Tibial nerve (tissue), 4 donors: ENCODE results near the gene AHRR. TPM values are rescaled to one million over a fixed set of nuclear protein-coding genes. Genes with fewer than 3 reads are reported as not detected.

ENCODE experiments used
- DNase-seq, 2 donors: peaks; one replicate each; pipeline ENCODE4 v3.0.0-alpha.2; 2019; ENCODE audit warnings: low spot score in 2 of 2
- H3K27ac ChIP-seq, 4 donors: fragments of 200-600 bp; sonication (generic) in 3 of 4; one replicate each; pipeline ENCODE4 v1.5.1; 2017 to 2019; ENCODE audit warnings: mild to moderate bottlenecking in 1 of 4
- H3K27me3 ChIP-seq, 2 donors: fragments of 200-600 bp; sonication (generic) in 1 of 2; one replicate each; pipeline versions ENCODE4 v1.5.1 to v1.6.0; 2017 to 2019
- H3K36me3 ChIP-seq, 3 donors: fragments of 200-600 bp; sonication (generic); one replicate each; pipeline ENCODE4 v1.5.1; 2018 to 2019
- H3K4me1 ChIP-seq, 4 donors: fragments of 200-600 bp; sonication (generic) in 3 of 4; one replicate each; pipeline ENCODE4 v1.5.1; 2017 to 2019
- H3K4me3 ChIP-seq, 4 donors: fragments of 200-600 bp; sonication (generic) in 3 of 4; one replicate each; pipeline ENCODE4 v1.5.1; 2017 to 2019; ENCODE audit warnings: mild to moderate bottlenecking in 1 of 4, moderate library complexity in 1 of 4
- H3K9me3 ChIP-seq, 4 donors: fragments of 200-600 bp; sonication (generic) in 3 of 4; one replicate each; pipeline ENCODE4 v1.5.1; 2017 to 2019
- CTCF ChIP-seq, 5 experiments: fragments of 200-600 bp in 3 of 5; fragments of 450-650 bp in 2 of 5; sonication (generic) in 3 of 5; IDR thresholded peaks; one replicate each; pipeline ENCODE4 v1.5.1; 2016 to 2019; ENCODE audit warnings: antibody characterized with exemption in 5 of 5, mild to moderate bottlenecking in 3 of 5, moderate library complexity in 2 of 5
- EP300 ChIP-seq, 2 donors: sonication (generic); formaldehyde crosslinking; IDR thresholded peaks; one replicate each; pipeline ENCODE4 v1.6.1; 2017; ENCODE audit warnings: antibody characterized with exemption in 2 of 2, mild to moderate bottlenecking in 1 of 2
- POLR2A ChIP-seq, 2 donors: fragments of 450-650 bp; IDR thresholded peaks; one replicate each; pipeline ENCODE4 v1.6.1; 2017; ENCODE audit warnings: antibody characterized with exemption in 2 of 2, mild to moderate bottlenecking in 2 of 2, moderate library complexity in 2 of 2
- WGBS, 2 donors: methylation state at CpG; one replicate each; pipeline ENCODE4 v1.1.5; 2018; 5-methylcytosine and 5-hydroxymethylcytosine counted together
- total RNA-seq, 4 donors: library from RNA; depleted of rRNA; stranded (reverse); fragments of >200 nt; gene quantifications; one replicate each; pipeline ENCODE4 v1.1.0, GENCODE V29; 2016

The AHRR gene
- total RNA-seq, 4 donors from 2014 or later, result 1.0 to 4.8 (median 1.2) TPM; not detected in 1

- WGBS, 2 donors, result 94 to 96% methylated on average over 16 of the region's 16 CpGs
- H3K36me3 ChIP-seq, result peaks cover 6 to 100% (median 36%) of the 10 kb centered on the region in 3 donors
- peaks cover 0 to 21% (median 7%) of the 10 kb centered on the region in 4 donors for H3K9me3 ChIP-seq
- no peak overlapping the region for H3K27ac ChIP-seq
- no peak for DNase-seq
- no peaks in the 10 kb centered on the region for H3K27me3 ChIP-seq
- TF ChIP-seq CTCF (IDR thresholded peaks at IDR 0.05) (no peak), EP300 (IDR thresholded peaks at IDR 0.05) (no peak), POLR2A (IDR thresholded peaks at IDR 0.05) (no peak)
- H3K4me1 ChIP-seq, result no peaks in the 10 kb centered on the region
- H3K4me3 ChIP-seq, result no peak overlapping the region
These were observed 132.4 kb downstream of the AHRR start for GRCh38 chr5:453725-454481.

- H3K27ac ChIP-seq, result no peak overlapping the region
- no peaks in the 10 kb centered on the region for H3K4me1 ChIP-seq
- 83 to 89% methylated on average over 11 of the region's 11 CpGs for WGBS, 2 donors
- peaks cover 6 to 100% (median 37%) of the 10 kb centered on the region in 3 donors for H3K36me3 ChIP-seq
- no peaks in the 10 kb centered on the region for H3K27me3 ChIP-seq
- TF ChIP-seq EP300 (IDR thresholded peaks at IDR 0.05) (no peak), POLR2A (IDR thresholded peaks at IDR 0.05) (no peak), CTCF (IDR thresholded peaks at IDR 0.05) (no peak)
- H3K4me3 ChIP-seq, result no peak overlapping the region
- DNase-seq, result no peak
- peaks cover 0 to 21% (median 7%) of the 10 kb centered on the region in 4 donors for H3K9me3 ChIP-seq
These were observed 133.4 kb downstream of the AHRR start for GRCh38 chr5:454936-455335.

GRCh38 chr5:455806-456205, 134.3 kb downstream of the AHRR start:
- Histone ChIP-seq H3K27me3 (no peaks in the 10 kb centered on the region), H3K4me1 (no peaks in the 10 kb centered on the region), H3K9me3 (peaks cover 0 to 21% (median 7%) of the 10 kb centered on the region in 4 donors), H3K36me3 (peaks cover 6 to 100% (median 38%) of the 10 kb centered on the region in 3 donors), H3K4me3 (no peak overlapping the region), H3K27ac (no peak overlapping the region)
- no peak for TF ChIP-seq EP300 (IDR thresholded peaks at IDR 0.05)
- no peak for TF ChIP-seq CTCF (IDR thresholded peaks at IDR 0.05)
- TF ChIP-seq POLR2A (IDR thresholded peaks at IDR 0.05), result no peak
- no peak for DNase-seq
- 92 to 94% methylated on average over 11 of the region's 11 CpGs for WGBS, 2 donors

GRCh38 chr5:456351-457194, 135.1 kb downstream of the AHRR start:
- Histone ChIP-seq H3K27ac (no peak overlapping the region), H3K9me3 (peaks cover 0 to 13% (median 5%) of the 10 kb centered on the region in 4 donors), H3K36me3 (peaks cover 6 to 100% (median 35%) of the 10 kb centered on the region in 3 donors), H3K27me3 (no peaks in the 10 kb centered on the region), H3K4me3 (no peak overlapping the region), H3K4me1 (no peaks in the 10 kb centered on the region)
- no peak for DNase-seq
- WGBS, 2 donors, result 88 to 91% methylated on average over 27 of the region's 28 CpGs
- no peak for TF ChIP-seq EP300 (IDR thresholded peaks at IDR 0.05)
- TF ChIP-seq CTCF (IDR thresholded peaks at IDR 0.05), result no peak
- no peak for TF ChIP-seq POLR2A (IDR thresholded peaks at IDR 0.05)
